ENCODE measurements around the gene ANGEL1.

ANGEL1 gene

GRCh38 chr14:76814726-76815645 is 2.3 kb upstream of the ANGEL1 start:
- DNase-seq (ENCODE audit: low read depth), result no peak

GRCh38 chr14:76812093-76812421 is 625 bp downstream of the ANGEL1 start:
- no peak for DNase-seq (ENCODE audit: low read depth)

GRCh38 chr14:76811561-76811960 is 1.1 kb downstream of the ANGEL1 start:
- DNase-seq (ENCODE audit: low read depth), result no peak

- DNase-seq (ENCODE audit: low read depth), result peak; percentile 14
Measured at GRCh38 chr14:76810953-76811400, 1.7 kb downstream of the ANGEL1 start.

GRCh38 chr14:76810525-76810924 is 2.2 kb downstream of the ANGEL1 start:
- no peak for DNase-seq (ENCODE audit: low read depth)

GRCh38 chr14:76808990-76809389 is 3.7 kb downstream of the ANGEL1 start:
- no peak for DNase-seq (ENCODE audit: low read depth)

GRCh38 chr14:76808011-76808410 is 4.7 kb downstream of the ANGEL1 start:
- no peak for DNase-seq (ENCODE audit: low read depth)

- no peak for DNase-seq (ENCODE audit: low read depth)
Measured at GRCh38 chr14:76806446-76806845, 6.2 kb downstream of the ANGEL1 start.

DNA sequence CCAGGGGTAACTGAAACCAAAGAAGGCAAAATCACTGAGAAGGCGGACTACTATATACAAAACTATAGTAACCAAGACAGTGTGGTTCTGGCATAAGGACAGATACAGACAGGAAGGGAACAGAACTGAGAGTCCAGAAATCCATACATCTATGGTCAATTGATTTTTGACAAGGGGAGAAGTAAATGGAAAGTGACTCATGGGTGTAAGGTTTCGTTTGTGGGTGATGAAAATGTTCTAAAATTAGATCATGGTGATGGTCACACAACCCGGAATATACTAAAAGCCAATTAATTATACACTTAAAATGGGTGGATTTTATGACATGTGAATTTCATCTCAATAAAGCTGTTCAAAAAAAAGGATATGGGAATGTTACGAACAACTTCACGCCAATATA is 18.7 kb downstream of the ANGEL1 start:
- DNase-seq (ENCODE audit: low read depth), result no peak

GRCh38 chr14:76793324-76793723 is 19.4 kb downstream of the ANGEL1 start:
- DNase-seq (ENCODE audit: low read depth), result no peak

DNA sequence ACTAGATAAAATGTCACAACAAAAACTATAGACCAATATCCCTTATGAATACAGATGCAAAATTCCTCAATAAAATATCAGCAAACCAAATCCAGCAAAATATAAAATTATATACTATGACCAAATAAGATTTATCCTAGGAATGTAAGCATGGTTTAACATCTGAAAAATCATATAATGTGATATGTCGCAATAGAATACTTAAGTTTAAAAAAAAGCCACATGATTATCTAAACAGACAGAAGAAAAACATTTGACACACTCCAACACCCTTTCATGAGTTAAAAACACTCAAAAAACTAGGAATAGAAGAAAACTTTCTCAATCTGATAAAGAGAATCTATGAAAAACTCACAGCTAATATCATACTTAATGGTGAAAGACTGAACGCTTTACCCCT is 20.3 kb downstream of the ANGEL1 start:
- no peak for DNase-seq (ENCODE audit: low read depth)

DNA sequence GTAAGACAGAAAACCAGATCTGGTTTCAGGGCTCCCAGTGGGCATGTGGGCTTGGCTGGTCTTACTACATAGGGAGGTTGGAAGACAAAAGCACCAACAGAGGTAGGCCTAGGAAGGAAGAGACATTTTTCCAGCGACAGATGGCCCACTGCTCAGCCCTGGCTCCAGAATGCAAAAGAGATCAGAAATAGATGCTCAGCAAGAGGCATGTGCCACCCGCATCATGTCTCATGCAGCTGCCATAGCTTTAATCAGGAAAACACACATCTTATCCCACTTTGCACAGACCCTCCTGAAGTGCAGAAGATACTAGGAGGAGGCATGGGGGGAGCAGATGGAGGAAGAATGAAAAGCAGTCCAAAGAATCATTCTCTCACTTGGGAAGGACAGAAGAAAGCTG is 26.1 kb downstream of the ANGEL1 start:
- no peak for DNase-seq (ENCODE audit: low read depth)

GRCh38 chr14:76784881-76785280 is 27.8 kb downstream of the ANGEL1 start:
- DNase-seq (ENCODE audit: low read depth), result peak; percentile 44

GRCh38 chr14:76784266-76784874 is 28.3 kb downstream of the ANGEL1 start:
- DNase-seq (ENCODE audit: low read depth), result no peak

- no peak for DNase-seq (ENCODE audit: low read depth)
Measured at GRCh38 chr14:76782885-76783566, 29.7 kb downstream of the ANGEL1 start.

- no peak for DNase-seq (ENCODE audit: low read depth)
Measured at GRCh38 chr14:76782115-76782884, 30.4 kb downstream of the ANGEL1 start.

- no peak for DNase-seq (ENCODE audit: low read depth)
Measured at GRCh38 chr14:76781648-76782051, 31.0 kb downstream of the ANGEL1 start.

DNA sequence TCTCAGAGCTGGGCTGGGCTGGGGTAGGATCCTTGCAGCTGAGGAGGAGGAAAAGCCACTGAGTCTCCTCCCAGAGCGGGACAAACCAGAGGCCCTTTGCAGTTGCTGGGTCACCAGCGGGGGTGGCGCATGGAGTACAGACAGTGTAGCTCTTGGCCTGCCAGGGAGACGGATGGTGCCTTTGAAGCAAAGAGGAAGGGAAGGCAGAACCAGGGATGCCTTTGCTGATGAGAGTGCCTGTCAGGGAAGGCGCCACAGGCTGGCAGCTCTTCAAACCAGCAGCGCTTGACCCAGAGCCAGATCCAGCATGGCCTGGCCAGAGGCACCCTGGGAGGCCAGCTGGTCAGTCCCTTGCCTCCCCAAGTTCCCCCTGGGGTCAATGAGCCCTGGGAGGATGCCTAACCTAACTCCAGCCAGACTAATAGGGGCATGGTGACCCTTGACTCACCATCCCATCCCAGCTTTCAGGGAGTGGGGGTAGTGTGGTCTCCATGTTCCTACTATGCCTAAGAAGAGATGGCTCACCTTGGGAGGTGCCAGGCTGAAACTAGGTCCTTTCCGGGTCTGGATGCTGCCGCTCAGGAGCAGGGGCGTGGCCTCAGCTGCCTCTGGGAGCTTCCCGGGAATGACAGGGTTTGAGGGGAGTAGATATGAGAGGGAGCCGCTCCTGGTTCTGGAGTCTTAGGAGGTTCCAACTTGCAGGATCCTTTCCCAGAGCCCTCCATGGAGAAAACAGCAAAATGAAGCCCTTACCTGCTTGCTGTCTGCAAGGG is 31.6 kb downstream of the ANGEL1 start:
- no peak for DNase-seq (ENCODE audit: low read depth)

DNA sequence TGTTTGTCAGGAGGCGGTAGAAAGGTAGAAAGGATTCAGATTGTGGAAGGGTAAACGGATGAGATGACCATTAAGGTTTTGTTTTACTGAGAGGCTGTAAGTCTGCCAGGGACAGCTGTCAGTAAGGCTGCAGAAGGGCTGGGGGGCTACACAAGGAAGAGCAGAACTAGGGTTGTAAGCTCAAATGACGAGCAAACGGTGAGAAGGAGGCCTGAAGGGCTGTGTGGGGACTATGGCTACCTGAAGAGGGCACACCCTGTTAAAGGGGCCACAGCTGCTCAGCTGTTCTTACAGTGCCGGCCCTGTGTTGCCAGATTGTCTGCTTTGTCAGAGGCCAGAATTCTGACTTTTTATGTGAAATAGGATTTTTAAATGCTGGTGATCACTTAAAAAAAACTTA is 32.3 kb downstream of the ANGEL1 start:
- DNase-seq (ENCODE audit: low read depth), result no peak

DNA sequence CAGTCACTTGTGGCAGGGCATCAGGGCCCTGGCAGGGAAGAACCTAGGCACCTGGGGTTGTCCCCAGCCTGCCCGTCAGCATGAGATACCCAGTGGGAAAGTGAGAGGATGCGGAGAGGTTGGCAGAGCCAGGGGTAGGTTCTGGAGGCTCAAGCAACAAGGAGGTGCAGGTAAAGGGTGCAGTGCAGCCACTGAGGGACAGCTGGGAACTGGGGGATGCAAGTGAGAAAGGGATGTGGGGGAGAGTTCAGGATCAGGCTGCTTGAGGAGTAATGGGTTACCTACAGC is 32.7 kb downstream of the ANGEL1 start:
- no peak for DNase-seq (ENCODE audit: low read depth)

DNA sequence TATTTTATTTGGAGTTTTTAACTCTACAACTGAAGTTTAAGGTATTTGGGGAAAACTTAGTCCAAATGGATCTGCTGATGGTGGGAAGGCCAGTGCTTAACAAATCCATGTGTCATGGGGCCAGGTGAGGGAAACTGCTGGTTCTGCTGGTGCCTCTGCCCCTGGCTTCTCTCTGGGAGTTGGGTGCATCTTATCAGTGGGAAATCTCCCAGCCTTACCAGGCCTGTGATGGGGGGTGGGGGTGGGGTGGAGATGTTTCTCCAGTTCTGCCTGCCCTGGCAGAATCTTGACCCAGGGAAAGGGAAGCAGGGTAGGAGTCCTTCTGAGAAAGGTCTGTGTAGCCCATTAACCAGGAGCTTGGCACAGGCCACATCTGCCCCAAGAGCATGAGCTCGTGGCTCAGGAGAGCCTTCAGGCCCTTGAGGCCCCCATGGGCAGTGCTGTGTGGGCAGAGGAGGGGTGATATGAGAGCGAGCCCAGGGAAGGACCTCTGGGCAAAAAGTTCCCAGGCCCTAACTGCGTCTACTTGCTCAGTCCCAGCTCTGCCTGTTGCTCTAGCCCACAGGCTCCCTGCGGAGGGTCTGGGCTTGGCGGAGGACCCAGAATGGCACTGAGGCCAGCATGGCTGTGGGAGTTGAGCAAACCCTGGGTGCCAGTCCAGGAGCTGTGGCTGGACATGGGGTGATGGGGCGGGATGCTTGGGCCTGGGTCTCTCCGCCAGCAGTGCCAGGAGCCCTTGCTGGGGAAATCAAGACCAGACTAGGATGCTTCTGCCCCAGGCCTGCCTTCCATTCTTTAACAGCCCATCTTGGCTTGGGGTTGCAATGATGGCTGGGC is 33.2 kb downstream of the ANGEL1 start:
- no peak for DNase-seq (ENCODE audit: low read depth)

All from fibroblast of the conjunctiva (primary cell).